Measurements from ENCODE around the gene RABL6.

DNA sequence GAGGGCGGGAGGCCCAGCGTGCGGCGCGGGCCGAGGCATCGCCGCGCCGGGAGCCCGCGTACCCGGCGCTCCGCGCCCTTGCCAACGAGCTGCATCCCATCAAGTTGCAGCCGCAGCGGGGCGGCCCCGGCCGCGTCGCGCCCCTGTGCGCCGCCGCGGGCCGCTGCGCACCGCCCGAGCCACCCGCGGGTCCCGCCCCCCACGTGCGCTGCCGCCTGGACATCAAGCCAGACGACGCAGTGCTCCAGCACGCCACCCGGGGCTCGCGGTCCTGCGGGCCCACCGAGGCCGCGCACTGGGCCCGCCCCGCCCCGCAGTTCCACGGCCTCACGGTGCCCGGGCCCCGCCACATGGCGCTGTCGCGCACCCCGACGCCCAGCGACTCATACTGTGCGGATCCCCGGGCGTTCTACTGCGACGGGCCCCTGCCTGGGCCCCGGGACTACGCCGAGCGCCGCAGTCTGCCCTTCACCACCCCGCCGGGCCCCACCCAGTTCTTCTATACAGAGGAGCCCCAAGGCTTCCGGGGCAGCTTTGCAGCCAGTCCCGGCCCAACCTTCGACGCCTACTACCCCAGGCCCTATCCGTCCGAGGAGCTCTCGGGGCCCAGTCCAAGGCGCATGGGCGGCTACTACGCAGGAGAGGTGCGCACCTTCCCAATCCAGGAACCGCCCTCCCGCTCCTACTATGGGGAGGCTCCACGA is 37.2 kb downstream of the RABL6 start:
- TF ChIP-seq, protein P1, sequence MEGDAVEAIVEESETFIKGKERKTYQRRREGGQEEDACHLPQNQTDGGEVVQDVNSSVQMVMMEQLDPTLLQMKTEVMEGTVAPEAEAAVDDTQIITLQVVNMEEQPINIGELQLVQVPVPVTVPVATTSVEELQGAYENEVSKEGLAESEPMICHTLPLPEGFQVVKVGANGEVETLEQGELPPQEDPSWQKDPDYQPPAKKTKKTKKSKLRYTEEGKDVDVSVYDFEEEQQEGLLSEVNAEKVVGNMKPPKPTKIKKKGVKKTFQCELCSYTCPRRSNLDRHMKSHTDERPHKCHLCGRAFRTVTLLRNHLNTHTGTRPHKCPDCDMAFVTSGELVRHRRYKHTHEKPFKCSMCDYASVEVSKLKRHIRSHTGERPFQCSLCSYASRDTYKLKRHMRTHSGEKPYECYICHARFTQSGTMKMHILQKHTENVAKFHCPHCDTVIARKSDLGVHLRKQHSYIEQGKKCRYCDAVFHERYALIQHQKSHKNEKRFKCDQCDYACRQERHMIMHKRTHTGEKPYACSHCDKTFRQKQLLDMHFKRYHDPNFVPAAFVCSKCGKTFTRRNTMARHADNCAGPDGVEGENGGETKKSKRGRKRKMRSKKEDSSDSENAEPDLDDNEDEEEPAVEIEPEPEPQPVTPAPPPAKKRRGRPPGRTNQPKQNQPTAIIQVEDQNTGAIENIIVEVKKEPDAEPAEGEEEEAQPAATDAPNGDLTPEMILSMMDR (IDR thresholded peaks at IDR 0.05) = no peak
- TF ChIP-seq POLR2A (IDR thresholded peaks at IDR 0.05) = no peak
- no peak for TF ChIP-seq POLR2AphosphoS5 (IDR thresholded peaks at IDR 0.05)
